ENCODE measurements around the gene KRT72.

GRCh38 chr12:52587563-52587962 lies 13.7 kb downstream of the KRT72 start:
- TF ChIP-seq CTCF (IDR thresholded peaks at IDR 0.05; ENCODE audit: low read length) (no peak), EZH2 (optimal IDR thresholded peaks at IDR 0.05; ENCODE audit: low read depth, low read length) (no peak), EZH2phosphoT487 (IDR thresholded peaks at IDR 0.05; ENCODE audit: low read length) (no peak)

Data from MM.1S (cell line).